GM23338 (cell line): ENCODE results near the gene POLG2. TPM values are rescaled to one million over a fixed set of nuclear protein-coding genes. Genes with fewer than 3 reads are reported as not detected.

Source experiments
- ATAC-seq: fragments of 200-7000 bp; cut with Tn5 transposase; 3 replicates; pipeline ENCODE4 v1.9.1; 2020
- DNase-seq: peaks from one replicate; pipeline ENCODE4 v3.0.0-alpha.2; 2015; ENCODE audit warnings: low spot score
- H2AFZ ChIP-seq: fragments of 200-600 bp; sonication (generic); 2 replicates; pipeline ENCODE4 v1.8.0; 2016; ENCODE audit warnings: antibody characterized with exemption, mild to moderate bottlenecking, moderate library complexity
- H3F3A ChIP-seq: fragments of 200-600 bp; sonication (generic); replicated peaks from 2 replicates; pipeline ENCODE4 v1.8.0; 2017; ENCODE audit warnings: antibody characterized with exemption, mixed run types, low read depth
- H3K27ac ChIP-seq: fragments of 200-600 bp; sonication (generic); 2 replicates; pipeline ENCODE4 v1.6.1; 2016; ENCODE audit warnings: low read depth
- H3K27me3 ChIP-seq: fragments of 200-600 bp; sonication (generic); 2 replicates; pipeline ENCODE4 v1.8.0; 2016; ENCODE audit warnings: mild to moderate bottlenecking, mixed run types, moderate library complexity; ENCODE audit not compliant: insufficient read depth
- H3K36me3 ChIP-seq: fragments of 200-600 bp; sonication (generic); 2 replicates; pipeline ENCODE4 v1.8.0; 2016; ENCODE audit warnings: mild to moderate bottlenecking; ENCODE audit not compliant: insufficient read depth
- H3K4me1 ChIP-seq: fragments of 200-600 bp; sonication (generic); 2 replicates; pipeline ENCODE4 v1.8.0; 2016; ENCODE audit warnings: mild to moderate bottlenecking, moderate library complexity; ENCODE audit not compliant: insufficient read depth
- H3K4me2 ChIP-seq: fragments of 200-600 bp; sonication (generic); 2 replicates; pipeline ENCODE4 v1.7.1; 2017; ENCODE audit warnings: mixed run types
- H3K4me3 ChIP-seq: fragments of 200-600 bp; sonication (generic); 2 replicates; pipeline ENCODE4 v1.6.1; 2016; ENCODE audit warnings: mixed run types
- H3K79me2 ChIP-seq: fragments of 200-600 bp; sonication (generic); replicated peaks from 2 replicates; pipeline ENCODE4 v1.8.0; 2017; ENCODE audit warnings: mild to moderate bottlenecking; ENCODE audit not compliant: insufficient read depth
- H3K9me2 ChIP-seq: fragments of 200-600 bp; sonication (generic); 2 replicates; pipeline ENCODE4 v1.8.0; 2017; ENCODE audit not compliant: insufficient read depth
- H4K20me1 ChIP-seq: fragments of 200-600 bp; sonication (generic); replicated peaks from 2 replicates; pipeline ENCODE4 v1.8.0; 2017; ENCODE audit warnings: mild to moderate bottlenecking; ENCODE audit not compliant: insufficient read depth
- H3K27ac Mint-ChIP-seq: 2 replicates; pipeline ENCODE4 v1.8.0; 2020; ENCODE audit warnings: inconsistent platforms, mild to moderate bottlenecking, moderate library complexity, mixed read lengths
- H3K27me3 Mint-ChIP-seq: 3 replicates; pipeline ENCODE4 v1.8.0; 2022; ENCODE audit warnings: low read depth, mild to moderate bottlenecking, moderate library complexity, mixed read lengths, inconsistent platforms; ENCODE audit not compliant: insufficient read depth, poor library complexity
- H3K36me3 Mint-ChIP-seq: 3 replicates; pipeline ENCODE4 v1.8.0; 2021; ENCODE audit warnings: low read depth, mild to moderate bottlenecking, inconsistent platforms, moderate library complexity, mixed read lengths
- H3K4me1 Mint-ChIP-seq: 3 replicates; pipeline ENCODE4 v1.8.0; 2020; ENCODE audit warnings: mild to moderate bottlenecking, inconsistent platforms, mixed read lengths
- H3K4me3 Mint-ChIP-seq: 3 replicates; pipeline ENCODE4 v1.8.0; 2021; ENCODE audit warnings: moderate library complexity, mild to moderate bottlenecking, inconsistent platforms, mixed read lengths
- H3K9me3 Mint-ChIP-seq: 3 replicates; pipeline ENCODE4 v1.8.0; 2020; ENCODE audit warnings: moderate library complexity, mild to moderate bottlenecking, inconsistent platforms, mixed read lengths
- CREB1 ChIP-seq: fragments of 250-450 bp; sonication (Bioruptor Pico); IDR thresholded peaks from 2 replicates; pipeline ENCODE4 v1.5.0; 2020; ENCODE audit warnings: low read depth, mild to moderate bottlenecking, moderate library complexity
- CTCF ChIP-seq, 2 experiments: fragments of 200-600 bp in 1 of 2; sonication (generic) in 1 of 2; conservative IDR thresholded peaks; 2 replicates each; pipeline versions ENCODE4 v1.5.1 to v1.6.1; 2016 to 2017; ENCODE audit warnings: antibody characterized with exemption in 2 of 2, low read depth in 2 of 2, mild to moderate bottlenecking in 2 of 2, moderate library complexity in 1 of 2
- ETS1 ChIP-seq: IDR thresholded peaks from 2 replicates; pipeline ENCODE4 v1.6.1; 2016; ENCODE audit warnings: antibody characterized with exemption
- EZH2 ChIP-seq: fragments of 200-600 bp; sonication (generic); IDR thresholded peaks from one replicate; pipeline ENCODE4 v1.8.0; 2017; ENCODE audit warnings: antibody characterized with exemption, mild to moderate bottlenecking, low read depth; ENCODE audit not compliant: unreplicated experiment
- EZH2phosphoT487 ChIP-seq: fragments of 200-600 bp; sonication (generic); IDR thresholded peaks from one replicate; pipeline ENCODE4 v1.8.1; 2018; ENCODE audit warnings: antibody characterized with exemption; ENCODE audit not compliant: unreplicated experiment
- JUNB ChIP-seq: IDR thresholded peaks from one replicate; pipeline ENCODE4 v1.6.1; 2016; ENCODE audit warnings: antibody characterized with exemption; ENCODE audit not compliant: unreplicated experiment
- NANOG ChIP-seq: IDR thresholded peaks from 2 replicates; pipeline ENCODE4 v1.6.1; 2016; ENCODE audit warnings: antibody characterized with exemption, borderline replicate concordance
- REST ChIP-seq: IDR thresholded peaks from one replicate; pipeline ENCODE4 v1.6.1; 2018; ENCODE audit warnings: antibody characterized with exemption; ENCODE audit not compliant: unreplicated experiment
- STAT1 ChIP-seq: IDR thresholded peaks from one replicate; pipeline ENCODE4 v1.6.1; 2016; ENCODE audit warnings: antibody characterized with exemption; ENCODE audit not compliant: unreplicated experiment
- ZNF114 ChIP-seq: fragments of 250-450 bp; sonication (Bioruptor Pico); IDR thresholded peaks from 2 replicates; pipeline ENCODE4 v1.5.0; 2020; ENCODE audit warnings: mild to moderate bottlenecking, moderate library complexity
- ZNF462 ChIP-seq: fragments of 250-450 bp; sonication (Bioruptor Pico); IDR thresholded peaks from 2 replicates; pipeline ENCODE4 v1.5.0; 2020; ENCODE audit warnings: mild to moderate bottlenecking, moderate library complexity
- polyA plus RNA-seq: library from polyadenylated mRNA; unstranded; fragments of >200 nt; fragmentation: Nextera tagmentation; extraction: Ambion mirVana; gene quantifications from 2 replicates; pipeline ENCODE4 v1.2.1, GENCODE V29; 2016
- total RNA-seq: library from RNA; depleted of rRNA; stranded (reverse); fragments of >200 nt; shearing (Covaris generic); gene quantifications from 2 replicates; pipeline ENCODE4 v1.2.3, GENCODE V29; 2014

POLG2 gene
- total and polyA plus RNA-seq, 2 experiments from 2014 or later: 20.2 to 28.0 TPM

GRCh38 chr17:64496348-64496785 lies 487 bp downstream of the POLG2 start:
- Histone ChIP-seq H3F3A (peaks cover 43% of the 10 kb centered on the region), H3K36me3 (peaks cover 42% of the 10 kb centered on the region), H3K4me3 (peak overlapping the region; percentile 60), H3K9me2 (no peaks in the 10 kb centered on the region), H2AFZ (no peak overlapping the region), H4K20me1 (peaks cover 25% of the 10 kb centered on the region), H3K27me3 (no peaks in the 10 kb centered on the region), H3K4me1 (peaks cover 10% of the 10 kb centered on the region), H3K4me2 (peak overlapping the region; percentile 84), H3K79me2 (peaks cover 59% of the 10 kb centered on the region), H3K27ac (0 out of 2 replicates have a peak overlapping the region, but pooled peaks have one; percentile 18)
- TF ChIP-seq REST (no peak), ETS1 (no peak), CTCF (conservative IDR thresholded peaks at IDR 0.05; ENCODE audit: low read depth in 2 of 2) (no peak), EZH2phosphoT487 (no peak), ZNF462 (no peak), NANOG (no peak), EZH2 (no peak), CREB1 (CRISPR knock-in tag) (no peak), STAT1 (no peak), ZNF114 (CRISPR knock-in tag) (no peak), JUNB (no peak)
- peak; percentile 7 for ATAC-seq
- H3K9me3 Mint-ChIP-seq: peaks cover 11% of the 10 kb centered on the region
- H3K27ac Mint-ChIP-seq: peak overlapping the region; percentile 98
- peaks cover 84% of the 10 kb centered on the region for H3K36me3 Mint-ChIP-seq
- H3K4me1 Mint-ChIP-seq: peaks cover 45% of the 10 kb centered on the region
- peak overlapping the region; percentile 100 for H3K4me3 Mint-ChIP-seq
- H3K27me3 Mint-ChIP-seq: peaks cover 29% of the 10 kb centered on the region
- DNase-seq: peak; percentile 21
